Hepatocyte (in vitro differentiated cells): Measurements from ENCODE around the gene SLC48A1.

Experiments
- EZH2 ChIP-seq: fragments of 200-600 bp; sonication (generic); IDR thresholded peaks from 2 replicates; pipeline ENCODE4 v1.6.1; 2016; ENCODE audit warnings: antibody characterized with exemption, mild to moderate bottlenecking, borderline replicate concordance
- TF ChIP-seq, protein P1 (sequence below): fragments of 200-600 bp; sonication (generic); IDR thresholded peaks from 2 replicates; pipeline ENCODE4 v1.5.1; 2016; ENCODE audit warnings: antibody characterized with exemption, mild to moderate bottlenecking; ENCODE audit not compliant: poor library complexity

DNA sequence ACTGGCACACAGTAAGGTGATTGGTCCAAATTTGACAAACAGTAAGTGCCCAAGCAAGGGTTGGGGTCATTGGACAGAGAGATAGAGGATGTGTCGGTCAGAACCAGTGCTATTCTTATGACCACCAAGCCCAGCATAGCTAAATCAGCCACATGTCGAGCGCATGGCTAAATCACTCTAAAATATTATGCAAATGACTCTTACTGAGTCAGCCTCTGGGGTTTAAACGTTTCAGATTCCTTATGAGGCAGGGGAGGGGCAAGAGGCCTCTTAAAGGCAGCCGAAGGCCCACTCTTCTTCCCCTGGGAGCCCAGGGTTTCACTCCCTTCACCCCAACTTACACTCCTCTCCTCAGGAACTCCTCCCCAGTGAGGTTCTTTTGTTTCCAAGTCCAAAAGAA lies 47.1 kb upstream of the SLC48A1 start:
- TF ChIP-seq, protein P1, sequence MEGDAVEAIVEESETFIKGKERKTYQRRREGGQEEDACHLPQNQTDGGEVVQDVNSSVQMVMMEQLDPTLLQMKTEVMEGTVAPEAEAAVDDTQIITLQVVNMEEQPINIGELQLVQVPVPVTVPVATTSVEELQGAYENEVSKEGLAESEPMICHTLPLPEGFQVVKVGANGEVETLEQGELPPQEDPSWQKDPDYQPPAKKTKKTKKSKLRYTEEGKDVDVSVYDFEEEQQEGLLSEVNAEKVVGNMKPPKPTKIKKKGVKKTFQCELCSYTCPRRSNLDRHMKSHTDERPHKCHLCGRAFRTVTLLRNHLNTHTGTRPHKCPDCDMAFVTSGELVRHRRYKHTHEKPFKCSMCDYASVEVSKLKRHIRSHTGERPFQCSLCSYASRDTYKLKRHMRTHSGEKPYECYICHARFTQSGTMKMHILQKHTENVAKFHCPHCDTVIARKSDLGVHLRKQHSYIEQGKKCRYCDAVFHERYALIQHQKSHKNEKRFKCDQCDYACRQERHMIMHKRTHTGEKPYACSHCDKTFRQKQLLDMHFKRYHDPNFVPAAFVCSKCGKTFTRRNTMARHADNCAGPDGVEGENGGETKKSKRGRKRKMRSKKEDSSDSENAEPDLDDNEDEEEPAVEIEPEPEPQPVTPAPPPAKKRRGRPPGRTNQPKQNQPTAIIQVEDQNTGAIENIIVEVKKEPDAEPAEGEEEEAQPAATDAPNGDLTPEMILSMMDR, result no peak
- TF ChIP-seq EZH2, result no peak
